GM12873 (cell line): ENCODE results near the gene ELL.
A peak's percentile ranks its signal among the peaks of the same experiment; 100 is the strongest.

ENCODE experiments used
- CTCF ChIP-seq: IDR thresholded peaks from 2 replicates; pipeline ENCODE4 v1.5.1; 2012; ENCODE audit warnings: low read depth, mild to moderate bottlenecking, moderate library complexity, low read length, control low read depth; ENCODE audit not compliant: insufficient read depth; ENCODE audit errors: missing control alignments

ELL gene

GRCh38 chr19:18489627-18490184 lies 32.2 kb downstream of the ELL start:
- no peak for TF ChIP-seq CTCF

- no peak for TF ChIP-seq CTCF
These were observed 32.8 kb downstream of the ELL start for GRCh38 chr19:18488838-18489626.

GRCh38 chr19:18488403-18488723 lies 33.5 kb downstream of the ELL start:
- TF ChIP-seq CTCF = peak; percentile 24

- no peak for TF ChIP-seq CTCF
These were observed 34.1 kb downstream of the ELL start for GRCh38 chr19:18487576-18488402.

GRCh38 chr19:18486746-18487145 lies 35.1 kb downstream of the ELL start:
- TF ChIP-seq CTCF = no peak

GRCh38 chr19:18484992-18485391 lies 36.9 kb downstream of the ELL start:
- no peak for TF ChIP-seq CTCF
